T-helper 1 cell treated with Interleukin-12 subunit alpha and Interleukin-12 subunit beta and Interleukin-4 antibody, amounts not matched to agents 30 ng/mL and 1 ng/mL, for 36 hours (primary cell): ENCODE results near the gene DHPS. TPM values are rescaled to one million over a fixed set of nuclear protein-coding genes. Genes with fewer than 3 reads are reported as not detected.
"Not testable (repeated sequence)": the region's sequence is repeated elsewhere in the genome, so short reads cannot be mapped to it uniquely, and the experiment has no call there.

Experiments used
- intact Hi-C: fragments of 100-400 bp; cut with micrococcal nuclease; formaldehyde crosslinking; loops from one replicate; pipeline ENCODE4 v1.15.1; 2024
- total RNA-seq: library from RNA; stranded (reverse); gene quantifications from 2 replicates; pipeline ENCODE4 v1.2.3, GENCODE V29; 2022

The DHPS gene
- 108 and 121 TPM in 2 replicates for total RNA-seq

- intact Hi-C loops: loop anchor here (1.0 to 5.0 kb wide), 11 partner anchors 12 to 518 kb away; partner anchors contain the start of genes FBXW9, GET3, IER2 and JUNB
These were observed at the start of gene DHPS for GRCh38 chr19:12681074-12681987. Gene DHPS (minus strand): TSS chr19:12681880. CDS start chr19:12681766, 114 bp downstream.

GRCh38 chr19:12731337-12731736 lies 49.7 kb upstream of the DHPS start:
- intact Hi-C loops: no loop called here

DNA sequence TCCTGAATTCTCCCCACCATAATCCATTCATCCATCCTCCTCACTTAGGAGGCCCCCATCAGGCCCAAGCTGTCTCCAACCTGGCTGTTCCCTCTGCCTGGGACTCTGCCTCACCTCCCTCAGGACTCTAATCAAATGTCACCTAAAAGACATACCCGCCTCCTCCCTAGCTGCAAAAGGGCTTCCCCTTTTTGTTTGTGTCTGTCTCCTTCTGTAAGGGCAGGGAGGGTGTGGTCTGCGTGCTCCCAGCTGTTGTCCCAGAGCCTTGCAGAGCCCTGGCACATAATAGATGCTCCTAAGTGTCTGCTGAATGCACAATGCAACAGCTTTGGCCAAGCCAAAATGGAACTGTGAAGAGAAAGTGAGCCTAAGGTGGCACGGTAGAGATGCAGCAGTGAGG lies 48.4 kb upstream of the DHPS start:
- intact Hi-C loops: no loop called here

DNA sequence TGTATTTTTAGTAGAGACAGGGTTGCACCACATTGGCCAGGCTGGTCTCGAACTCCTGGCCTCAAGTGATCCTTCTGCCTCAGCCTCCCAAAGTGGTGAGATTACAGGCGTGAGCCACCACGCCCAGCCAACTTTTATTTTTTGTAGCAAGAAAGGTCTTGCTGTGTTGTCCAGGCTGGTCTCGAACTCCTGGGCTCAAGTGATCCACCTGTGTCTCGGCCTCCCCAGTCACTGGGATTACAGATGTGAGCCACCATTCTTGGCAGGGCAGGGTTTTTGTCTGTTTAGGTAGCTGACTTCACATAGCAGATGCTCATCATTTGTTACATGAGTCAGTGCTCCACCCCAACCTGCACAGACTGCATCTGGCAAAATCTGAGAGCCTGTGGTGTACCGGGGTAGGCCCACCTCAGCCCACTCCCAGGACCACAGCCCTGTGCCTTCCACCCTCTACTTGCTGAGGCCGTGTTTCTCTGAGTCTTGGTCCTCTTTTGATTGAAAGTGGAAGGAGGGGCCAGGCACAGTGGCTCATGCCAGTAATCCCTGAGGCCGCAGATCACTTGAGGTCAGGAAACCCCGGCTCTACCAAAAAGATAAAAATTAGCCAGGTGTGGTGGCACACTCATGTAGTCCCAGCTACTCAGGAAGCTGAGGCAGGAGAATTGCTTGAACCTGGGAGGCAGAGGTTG lies 46.2 kb upstream of the DHPS start:
- intact Hi-C loops: no loop called here

DNA sequence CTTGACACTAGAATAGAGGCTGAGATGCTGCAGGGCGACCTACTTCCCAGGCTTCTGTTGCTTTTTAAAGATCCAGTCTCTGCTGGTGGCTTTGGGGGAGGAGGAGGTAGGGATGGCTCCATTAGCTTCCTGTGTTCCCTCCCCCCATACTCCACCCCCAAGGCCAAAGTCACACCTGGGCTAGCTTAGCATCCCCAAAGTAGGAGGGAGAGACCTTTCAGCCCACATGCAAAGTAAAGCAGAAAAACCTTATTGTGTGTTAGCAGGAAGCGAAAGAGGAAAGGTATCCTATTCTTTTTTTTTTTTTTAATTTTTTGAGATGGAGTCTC lies 45.3 kb upstream of the DHPS start:
- intact Hi-C loops: no loop called here

GRCh38 chr19:12725612-12726011 lies 43.9 kb upstream of the DHPS start:
- intact Hi-C loops: loop anchor here (2.0 kb wide), 1 partner anchor 123 kb away; no protein-coding TSS in a partner anchor

GRCh38 chr19:12723641-12724426 lies 42.2 kb upstream of the DHPS start, which contains the start of gene TNPO2:
Gene TNPO2 (minus strand): TSS chr19:12723932. CDS start chr19:12720977, 2,955 bp downstream.
- intact Hi-C loops: loop anchor here (1.0 to 5.0 kb wide), 5 partner anchors 28 to 282 kb away; partner anchors contain the start of genes FBXW9, PRDX2, ZNF443 and ZNF564

- intact Hi-C loops: loop anchor here (1.0 to 5.0 kb wide), 4 partner anchors 27 to 281 kb away; partner anchors contain the start of genes FBXW9, PRDX2, ZNF443 and ZNF564
These were observed 41.6 kb upstream of the DHPS start for GRCh38 chr19:12723381-12723640.

- intact Hi-C loops: loop anchor here (1.0 to 5.0 kb wide), 9 partner anchors 12 to 280 kb away; partner anchors contain the start of genes CALR, DHPS, FARSA and FBXW9
These were observed 41.1 kb upstream of the DHPS start for GRCh38 chr19:12722566-12723380.

- intact Hi-C loops: loop anchor here (1.0 to 5.0 kb wide), 8 partner anchors 12 to 280 kb away; partner anchors contain the start of genes CALR, DHPS, FARSA and PRDX2
These were observed 40.2 kb upstream of the DHPS start for GRCh38 chr19:12721656-12722565.

DNA sequence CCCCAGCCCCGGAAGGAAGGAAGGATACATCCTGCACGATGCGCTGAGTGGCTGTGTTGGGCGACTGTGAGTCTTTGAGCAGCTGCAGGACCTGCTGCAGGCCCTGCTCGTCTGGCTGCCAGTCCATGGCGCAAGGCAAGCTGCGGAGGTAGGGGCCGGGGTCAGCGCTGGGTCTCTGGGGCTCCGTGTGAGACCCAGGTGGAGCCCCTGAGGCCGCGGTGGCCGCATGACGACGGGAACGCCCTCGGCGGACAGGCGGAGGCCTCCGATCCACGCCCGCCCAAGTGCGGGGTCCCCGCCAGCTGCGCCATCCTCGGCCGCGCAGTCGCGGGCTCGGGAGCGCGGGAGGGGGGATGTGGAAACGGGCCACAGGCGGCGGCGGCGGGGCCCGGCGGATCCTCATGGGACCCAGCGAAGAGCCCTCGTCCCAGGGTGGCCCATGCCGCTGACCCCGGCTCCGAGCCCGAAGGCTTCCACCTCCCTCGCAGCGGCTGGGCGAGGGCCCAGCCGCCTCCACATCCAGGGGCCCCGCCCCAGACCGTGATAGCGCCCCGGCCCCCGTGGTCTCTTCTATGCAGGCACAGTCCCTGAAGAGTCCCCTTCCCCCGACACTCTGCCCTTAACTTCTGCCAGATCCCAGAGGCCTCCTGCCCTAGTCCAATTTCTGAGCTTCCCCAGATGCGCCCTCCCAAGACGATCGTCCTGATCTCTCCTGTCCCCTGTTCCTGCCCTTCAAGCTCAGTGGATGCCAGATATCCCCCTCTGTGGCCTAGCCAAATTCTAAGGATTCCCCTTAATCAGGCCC lies 39.4 kb upstream of the DHPS start:
- intact Hi-C loops: loop anchor here (5.0 kb wide), 2 partner anchors 169 to 279 kb away; partner anchors contain the start of genes ZNF443 and ZNF564

DNA sequence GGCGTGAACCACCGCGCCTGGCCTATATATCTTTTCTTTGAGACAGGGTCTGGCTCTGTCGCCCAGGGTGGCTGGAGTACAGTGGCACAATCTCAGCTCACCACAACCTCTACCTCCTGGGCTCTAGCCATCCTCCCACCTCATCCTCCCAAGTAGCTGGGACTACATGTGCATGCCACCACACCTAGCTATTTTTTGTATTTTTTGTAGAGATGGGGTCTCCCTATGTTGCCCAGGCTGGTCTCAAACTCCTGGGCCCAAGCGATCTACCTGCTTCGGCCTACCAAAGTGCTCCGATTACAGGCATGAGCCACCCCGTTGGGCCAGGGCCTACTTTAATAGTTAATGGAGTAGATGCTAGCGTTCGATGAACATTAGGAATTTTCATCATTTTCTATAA lies 38.6 kb upstream of the DHPS start:
- intact Hi-C loops: loop anchor here (5.0 kb wide), 2 partner anchors 168 to 278 kb away; partner anchors contain the start of genes ZNF443 and ZNF564

GRCh38 chr19:12715929-12716328 lies 34.2 kb upstream of the DHPS start:
- intact Hi-C loops: no loop called here

- intact Hi-C loops: no loop called here
These were observed 33.4 kb upstream of the DHPS start for GRCh38 chr19:12715102-12715501.

DNA sequence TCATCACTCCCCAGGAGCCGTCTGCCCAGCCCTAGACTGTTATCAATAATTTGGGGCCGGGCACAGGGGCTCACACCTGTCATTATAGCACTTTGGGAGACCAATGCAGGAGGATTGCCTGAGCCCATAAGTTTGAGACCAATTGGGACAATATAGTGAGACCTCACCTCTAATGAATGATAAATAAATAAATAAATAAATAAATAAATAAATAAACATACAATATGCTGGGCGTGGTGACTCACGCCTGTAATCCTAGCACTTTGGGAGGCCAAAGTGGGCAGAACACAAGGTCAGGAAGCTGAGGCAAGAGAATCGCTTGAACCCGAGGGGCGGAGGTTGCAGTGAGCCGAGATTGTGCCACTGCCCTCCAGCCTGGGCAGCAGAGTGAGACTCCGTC lies 31.6 kb upstream of the DHPS start:
- intact Hi-C loops: not testable (repeated sequence)

- intact Hi-C loops: not testable (repeated sequence)
These were observed 30.4 kb upstream of the DHPS start for GRCh38 chr19:12712077-12712476.

GRCh38 chr19:12711187-12711586 lies 29.5 kb upstream of the DHPS start:
- intact Hi-C loops: no loop called here

DNA sequence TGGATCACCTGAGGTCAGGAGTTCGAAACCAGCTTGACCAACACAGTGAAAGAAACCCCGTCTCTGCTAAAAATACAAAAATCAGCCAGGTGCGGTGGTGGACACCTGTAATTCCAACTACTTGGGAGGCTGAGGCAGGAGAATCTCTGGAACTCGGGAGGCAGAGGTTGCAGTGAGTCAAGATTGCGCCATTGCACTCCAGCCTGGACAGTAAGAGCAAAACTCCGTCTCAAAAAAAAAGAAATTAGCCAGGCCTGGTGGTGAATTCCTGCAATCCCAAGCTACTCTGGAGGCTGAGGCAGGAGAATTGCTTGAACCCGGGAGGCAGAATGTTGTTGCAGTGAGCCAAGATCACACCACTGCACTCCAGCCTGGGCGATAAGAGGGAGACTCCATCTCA lies 27.0 kb upstream of the DHPS start:
- intact Hi-C loops: no loop called here
